ENCODE results near the gene SLC12A7.
A peak's percentile ranks its signal among the peaks of the same experiment; 100 is the strongest.
"Not testable (repeated sequence)": the region's sequence is repeated elsewhere in the genome, so short reads cannot be mapped to it uniquely, and the experiment has no call there.

SLC12A7 gene

GRCh38 chr5:1140171-1140817 lies 28.4 kb upstream of the SLC12A7 start:
- peak; percentile 70 for DNase-seq

DNA sequence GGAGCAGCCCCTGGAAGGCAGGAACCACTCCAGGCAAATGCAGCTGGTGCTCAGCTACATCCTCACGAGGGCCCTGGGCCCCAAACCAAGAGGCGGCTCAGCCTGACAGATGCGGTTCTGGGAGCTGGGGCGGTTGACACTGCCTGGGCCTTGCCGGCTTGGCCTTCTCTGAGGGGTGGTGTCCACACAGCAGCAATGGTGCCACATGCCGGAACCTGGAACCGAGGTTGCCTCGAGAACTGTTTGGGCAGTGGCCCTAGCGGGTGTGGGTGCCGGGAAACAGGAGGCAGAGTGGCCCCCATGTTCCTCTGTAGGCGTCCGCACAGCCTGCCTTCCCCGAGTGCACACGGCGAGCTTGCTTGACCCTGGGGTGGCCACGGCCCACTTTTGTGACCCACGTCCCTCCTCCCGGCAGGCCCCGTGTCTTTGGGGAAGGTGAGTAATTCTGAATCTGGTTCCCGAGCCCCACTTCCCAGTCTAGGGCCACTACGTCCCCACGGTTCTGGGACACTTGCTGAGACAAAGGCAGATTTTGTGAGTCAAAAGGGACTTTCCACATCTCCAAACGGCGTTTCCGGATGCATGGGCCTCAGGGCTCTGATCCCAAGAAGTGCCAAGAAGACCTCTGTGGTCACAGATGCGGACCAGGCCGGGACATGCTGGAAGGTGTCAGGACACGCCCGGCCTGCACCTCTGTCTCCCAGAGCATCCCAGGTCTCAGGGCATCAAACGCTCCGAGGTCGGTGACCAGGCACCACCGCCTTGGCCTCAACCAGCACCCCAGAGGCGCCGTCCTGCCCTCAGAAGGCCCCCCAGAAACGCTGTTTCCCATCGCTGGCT lies 27.7 kb upstream of the SLC12A7 start:
- no peak for DNase-seq

DNA sequence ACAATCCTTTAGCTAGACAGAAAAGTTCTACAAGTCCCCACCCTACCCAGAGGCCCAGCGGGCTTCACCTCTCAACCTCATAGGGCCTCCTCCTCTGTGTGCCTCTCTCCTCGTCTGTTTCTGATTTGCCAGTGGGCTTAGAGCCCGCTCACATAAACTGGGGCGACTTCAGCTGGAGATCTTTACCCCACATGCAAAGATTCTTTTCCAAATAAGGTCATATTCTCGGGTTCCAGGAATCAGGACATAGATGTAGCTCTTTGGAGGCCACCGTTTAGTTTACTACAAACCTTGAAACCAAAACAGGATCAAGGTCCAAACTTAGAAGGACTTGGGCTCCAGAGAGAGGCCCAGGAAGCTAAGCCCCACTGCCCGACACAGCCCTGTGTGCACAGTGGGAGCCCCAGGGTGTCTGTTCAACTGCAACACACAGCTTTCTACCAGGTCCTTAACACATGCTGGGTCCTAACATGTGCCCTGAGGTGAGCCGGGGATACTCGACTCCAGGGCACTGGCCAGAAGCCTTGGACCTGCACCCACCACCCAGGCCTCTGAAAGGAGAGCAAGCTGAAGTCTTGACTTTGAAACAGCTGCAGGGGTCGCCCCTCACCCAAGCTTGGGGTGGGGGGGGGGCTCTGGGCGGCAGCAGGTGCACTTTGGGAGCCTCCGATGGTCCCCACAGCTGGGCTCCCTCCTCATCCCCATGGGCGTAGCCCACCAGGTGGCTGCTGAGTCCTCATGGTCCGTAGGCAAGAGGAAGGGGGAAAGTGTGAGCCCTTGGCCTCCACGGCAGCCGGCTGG lies 26.8 kb upstream of the SLC12A7 start:
- no peak for DNase-seq

- no peak for DNase-seq
These were observed 25.9 kb upstream of the SLC12A7 start for GRCh38 chr5:1137567-1138444.

DNA sequence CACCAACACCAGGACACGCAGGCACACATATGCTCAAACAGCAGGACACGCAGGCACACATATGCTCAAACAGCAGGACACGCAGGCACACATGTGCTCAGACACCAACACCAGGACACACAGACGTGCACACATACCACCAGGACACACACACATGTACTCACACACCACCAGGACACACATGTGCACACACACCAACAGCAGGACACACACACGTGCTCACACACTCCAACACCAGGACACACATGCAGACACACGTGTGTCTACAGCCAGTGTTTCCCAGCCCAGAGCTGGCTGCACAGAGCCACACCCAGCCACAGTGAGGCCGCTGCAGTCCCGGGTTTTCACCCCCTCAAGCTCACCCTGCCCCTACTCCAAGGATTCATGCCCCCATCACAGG lies 25.0 kb upstream of the SLC12A7 start:
- DNase-seq, result no peak

DNA sequence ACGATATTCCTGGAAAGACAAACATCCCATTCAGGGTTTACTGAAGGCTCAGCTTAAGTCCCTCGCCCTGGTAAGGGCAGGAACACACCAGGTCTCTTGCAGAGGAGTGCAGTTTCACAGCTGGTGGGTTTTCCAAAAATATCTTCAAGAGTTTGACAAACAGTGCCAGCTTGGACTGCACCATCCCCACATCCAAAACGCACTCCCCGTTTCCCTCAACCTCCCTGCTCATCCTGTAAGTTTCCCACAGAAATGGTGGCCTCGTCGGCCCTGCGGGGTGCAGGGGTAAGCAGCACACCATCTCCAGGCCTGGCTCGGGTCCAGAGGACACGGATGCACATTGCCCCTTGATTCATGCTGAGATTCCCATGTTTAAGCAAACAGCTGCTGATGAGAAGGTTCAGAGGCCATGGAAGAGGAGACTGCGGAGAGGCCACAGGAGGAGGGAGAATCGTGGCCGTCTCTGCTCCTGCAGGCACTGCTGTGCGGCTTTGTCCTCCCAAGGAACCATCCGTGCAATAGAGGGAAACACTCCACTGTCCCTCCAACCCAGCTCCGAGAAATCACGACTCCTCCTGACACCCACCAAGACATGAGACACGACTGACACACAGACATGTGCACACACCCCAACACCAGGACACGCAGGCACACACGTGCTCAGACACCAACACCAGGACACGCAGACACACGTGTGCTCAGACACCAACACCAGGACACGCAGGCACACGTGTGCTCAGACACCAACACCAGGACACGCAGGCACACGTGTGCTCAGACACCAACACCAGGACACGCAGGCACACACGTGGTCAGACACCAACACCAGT lies 24.0 kb upstream of the SLC12A7 start:
- DNase-seq, result no peak

GRCh38 chr5:1134478-1134877 lies 22.6 kb upstream of the SLC12A7 start:
- DNase-seq, result no peak

DNA sequence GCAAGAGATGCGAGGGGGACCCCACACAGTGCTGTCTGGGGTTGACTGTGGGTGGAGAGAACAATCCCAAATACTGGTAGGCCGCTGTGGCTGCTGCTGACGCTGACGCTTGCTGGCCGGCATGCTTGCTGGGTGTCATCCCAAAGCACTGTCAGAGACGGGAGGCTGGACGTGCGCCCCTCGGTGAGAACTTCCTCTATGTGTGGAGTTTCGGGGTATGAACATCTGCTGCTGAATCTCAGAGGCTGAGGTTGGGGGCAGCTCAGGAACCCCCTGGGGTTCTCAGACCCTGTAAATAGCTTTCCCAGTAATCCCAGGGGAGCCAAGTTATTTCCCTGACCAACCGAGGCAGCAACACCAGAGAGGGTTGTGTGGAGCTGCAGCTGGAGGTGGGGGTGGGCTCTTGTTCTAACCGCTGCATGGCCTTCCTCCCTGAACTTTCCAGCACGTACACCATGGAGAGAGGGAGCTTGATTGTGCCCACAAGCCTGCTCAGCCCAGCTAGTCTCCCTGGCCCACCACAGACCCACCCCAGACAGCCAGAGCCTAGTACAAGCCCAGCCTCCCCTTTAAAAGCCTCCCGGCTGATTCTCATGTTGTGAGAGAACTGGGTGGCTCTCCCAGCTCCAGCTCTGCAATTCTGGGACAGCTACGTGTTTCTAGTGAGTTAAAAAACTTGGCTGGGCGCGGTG lies 21.8 kb upstream of the SLC12A7 start:
- DNase-seq, result no peak

- no peak for DNase-seq
These were observed 21.2 kb upstream of the SLC12A7 start for GRCh38 chr5:1133108-1133507.

DNA sequence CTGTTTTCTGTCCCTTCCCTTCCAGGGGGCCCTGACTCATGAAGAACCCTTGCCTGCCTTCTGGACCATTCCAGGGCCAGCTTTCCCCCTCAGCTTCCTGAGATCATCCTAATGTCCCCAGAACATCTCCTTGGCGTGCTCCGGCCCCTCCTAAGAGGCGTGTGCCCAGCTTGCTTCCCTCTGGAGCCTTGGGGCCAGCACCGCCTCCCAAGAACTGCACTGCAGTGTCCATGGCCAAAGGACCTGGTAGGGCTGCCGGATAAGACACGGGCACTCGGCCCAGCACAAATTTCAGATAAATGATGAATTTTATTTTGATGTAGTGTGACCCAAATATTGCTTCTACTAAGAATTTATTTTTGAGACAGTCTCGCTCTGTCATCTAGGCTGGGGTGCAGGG lies 20.7 kb upstream of the SLC12A7 start:
- no peak for DNase-seq

GRCh38 chr5:1131726-1132125 lies 19.9 kb upstream of the SLC12A7 start:
- DNase-seq, result no peak

DNA sequence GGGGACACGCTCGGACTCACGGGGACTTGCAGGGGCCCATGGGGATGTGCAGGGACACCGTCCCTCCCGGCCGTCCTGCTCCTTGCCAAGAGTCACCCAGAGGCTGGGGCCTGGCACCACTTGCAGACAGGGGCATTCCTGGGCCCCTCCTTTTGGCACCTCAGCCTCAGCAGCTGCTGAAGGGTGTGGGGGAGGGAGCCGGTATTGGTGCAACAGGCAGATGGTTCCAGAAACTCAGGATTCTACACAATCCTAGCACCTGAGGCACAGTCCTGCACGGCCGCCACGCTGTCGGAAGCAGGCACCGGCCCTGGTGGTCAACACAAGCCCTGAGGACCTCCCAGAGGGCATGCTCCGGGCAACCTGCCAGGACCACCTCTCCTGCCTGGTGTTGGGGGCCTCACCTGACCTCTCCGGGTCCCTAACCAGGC lies 19.3 kb upstream of the SLC12A7 start:
- DNase-seq, result no peak

DNA sequence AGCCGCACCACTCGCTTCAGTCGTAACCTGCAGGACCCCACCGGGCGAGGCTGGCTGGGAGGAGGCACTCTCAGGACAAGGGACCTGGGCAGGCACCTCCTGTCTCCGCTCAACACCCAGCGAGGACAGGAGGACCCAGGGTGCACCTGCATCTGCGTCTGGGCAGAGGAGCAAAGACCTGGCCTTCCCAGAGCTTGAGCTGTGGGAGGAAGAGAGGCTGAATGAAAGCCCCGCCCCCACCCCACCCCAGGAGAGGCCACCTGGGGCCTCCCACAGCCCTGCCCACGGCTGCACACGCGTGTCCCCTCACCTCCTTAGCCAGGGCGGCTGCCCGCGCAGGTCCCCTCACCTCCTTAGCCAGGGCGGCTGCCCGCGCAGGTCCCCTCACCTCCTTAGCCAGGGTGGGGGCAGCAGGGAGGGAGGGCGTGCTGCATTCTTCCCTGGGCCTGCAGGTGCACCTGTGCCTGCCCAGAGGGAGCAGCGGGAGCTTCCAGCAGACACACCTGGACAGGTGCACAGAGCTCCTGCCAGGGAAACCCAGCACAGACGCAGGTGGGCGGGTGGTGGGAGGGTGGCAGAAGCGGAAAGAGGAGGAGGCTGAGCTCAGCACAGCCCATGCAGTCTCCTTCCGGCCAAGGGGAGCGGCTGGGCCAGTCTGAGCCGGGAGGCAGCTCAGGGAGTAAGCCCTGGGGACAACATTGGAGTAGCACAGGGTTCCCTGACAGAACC lies 18.5 kb upstream of the SLC12A7 start:
- DNase-seq, result no peak

DNA sequence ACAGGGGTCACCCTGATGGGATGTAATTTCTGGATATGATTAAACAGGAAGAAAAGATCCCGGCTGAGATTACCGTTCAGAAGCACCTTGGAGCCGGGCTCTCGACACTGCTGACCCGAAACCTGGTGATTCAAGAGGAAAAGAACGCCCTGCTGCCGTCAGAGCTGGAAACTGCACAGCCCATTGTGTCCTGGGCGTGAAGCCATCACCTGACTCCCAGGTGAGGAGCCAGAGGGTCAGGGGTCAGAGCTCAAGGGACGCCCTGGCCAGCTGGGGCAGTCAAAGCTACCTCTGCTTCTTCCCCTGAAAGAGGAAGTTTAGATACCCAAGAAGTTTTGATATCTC lies 17.8 kb upstream of the SLC12A7 start:
- DNase-seq, result no peak

DNA sequence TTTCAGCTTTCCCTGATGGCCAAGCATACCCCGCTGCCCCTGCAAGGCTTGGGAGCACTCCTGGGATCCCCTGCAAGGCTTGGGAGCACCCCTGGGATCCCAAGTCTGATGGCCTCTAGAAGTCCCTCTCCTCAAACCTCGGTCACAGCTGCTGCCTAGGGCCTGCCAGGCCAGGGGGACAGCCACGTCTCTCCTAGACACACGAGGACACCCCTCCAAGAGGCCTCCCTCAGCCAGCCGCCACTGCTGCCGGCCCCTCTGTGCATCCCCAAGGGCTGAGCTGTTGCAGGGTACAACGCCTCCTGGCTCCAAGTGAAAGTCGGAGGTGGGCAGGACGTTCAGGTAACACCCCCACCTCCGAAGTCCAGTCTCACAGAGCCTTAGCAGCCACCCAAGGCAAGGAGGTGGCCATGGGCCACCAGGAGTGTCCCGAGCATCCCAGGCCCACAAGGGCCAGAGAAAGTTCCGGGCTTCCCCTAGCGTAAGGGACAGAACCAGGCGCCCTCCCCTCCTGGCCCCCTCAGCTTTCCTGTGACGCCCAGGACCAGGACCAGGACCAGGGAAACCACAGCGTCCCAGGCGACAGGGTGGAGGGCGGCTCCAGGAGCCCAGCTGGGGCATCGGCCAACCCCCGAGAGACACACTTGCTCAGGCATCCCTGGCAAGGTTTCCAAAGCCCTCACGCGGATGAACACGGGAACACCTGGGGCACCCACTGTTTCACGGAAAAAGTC lies 17.3 kb upstream of the SLC12A7 start:
- no peak for DNase-seq

GRCh38 chr5:1127959-1128785 lies 16.3 kb upstream of the SLC12A7 start:
- DNase-seq, result no peak

DNA sequence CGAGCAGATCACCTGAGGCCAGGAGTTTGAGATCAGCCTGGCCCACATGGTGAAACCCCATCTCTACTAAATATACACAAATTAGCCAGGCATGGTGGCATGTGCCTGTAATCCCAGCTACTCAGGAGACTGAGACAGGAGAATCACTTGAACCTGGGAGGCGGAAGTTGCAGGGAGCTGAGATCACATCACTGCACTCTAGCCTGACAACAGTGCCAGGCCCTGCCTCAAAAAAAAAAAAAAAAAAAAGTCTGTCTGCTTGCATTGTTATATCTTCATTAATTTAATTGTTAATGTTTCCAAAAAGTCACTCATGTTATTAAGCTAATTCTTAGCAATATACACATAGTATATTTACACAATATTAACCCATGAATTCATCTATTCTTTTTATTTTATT lies 13.8 kb upstream of the SLC12A7 start:
- DNase-seq, result not testable (repeated sequence)

DNA sequence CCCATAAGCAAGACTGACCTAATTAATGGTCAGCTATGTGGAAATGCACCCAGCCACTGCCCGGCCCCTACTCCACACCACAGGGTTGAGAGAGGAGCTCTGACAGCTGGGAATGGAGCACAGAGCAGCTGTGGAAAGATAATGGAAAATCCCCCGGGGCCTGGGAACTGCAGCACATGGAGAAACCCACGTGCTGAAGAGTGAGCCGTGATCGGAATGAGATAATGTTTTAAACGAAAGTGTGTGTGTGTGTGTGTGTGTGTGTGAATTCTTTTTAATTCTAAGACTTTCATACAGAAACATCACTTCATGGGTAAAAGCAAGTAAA lies 13.1 kb upstream of the SLC12A7 start:
- no peak for DNase-seq

Data from activated CD4-positive, CD25-positive, alpha-beta regulatory T cell treated with anti-CD3 and anti-CD28 coated beads, Interleukin-2, amount 50 U/mL, for 72 hours (primary cell).